ENCODE data around the gene CLIC6.
"Not testable (repeated sequence)": the region's sequence is repeated elsewhere in the genome, so short reads cannot be mapped to it uniquely, and the experiment has no call there.

CLIC6 gene

GRCh38 chr21:34653522-34653921, 15.3 kb upstream of the CLIC6 start:
- no peak for DNase-seq

DNA sequence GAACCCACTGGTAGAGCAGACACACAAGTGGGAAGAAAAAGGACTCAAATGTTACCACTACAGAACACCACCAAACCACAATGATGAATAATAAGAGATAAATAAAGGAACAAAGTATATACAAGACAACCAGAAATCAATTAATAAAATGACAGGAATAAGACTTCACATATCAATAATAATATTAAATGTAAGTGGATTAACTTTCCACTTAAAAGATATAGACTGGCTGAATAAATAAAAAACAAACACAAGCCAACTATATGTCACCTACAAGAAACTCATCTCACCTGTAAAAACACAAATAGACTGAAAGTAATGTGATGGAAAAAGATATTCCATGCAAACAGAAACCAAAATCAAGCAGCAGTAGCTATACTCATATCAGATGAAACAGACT, 6.9 kb upstream of the CLIC6 start:
- DNase-seq: no peak

- no peak for DNase-seq
Observed at GRCh38 chr21:34667761-34668160, 1.0 kb upstream of the CLIC6 start.

DNA sequence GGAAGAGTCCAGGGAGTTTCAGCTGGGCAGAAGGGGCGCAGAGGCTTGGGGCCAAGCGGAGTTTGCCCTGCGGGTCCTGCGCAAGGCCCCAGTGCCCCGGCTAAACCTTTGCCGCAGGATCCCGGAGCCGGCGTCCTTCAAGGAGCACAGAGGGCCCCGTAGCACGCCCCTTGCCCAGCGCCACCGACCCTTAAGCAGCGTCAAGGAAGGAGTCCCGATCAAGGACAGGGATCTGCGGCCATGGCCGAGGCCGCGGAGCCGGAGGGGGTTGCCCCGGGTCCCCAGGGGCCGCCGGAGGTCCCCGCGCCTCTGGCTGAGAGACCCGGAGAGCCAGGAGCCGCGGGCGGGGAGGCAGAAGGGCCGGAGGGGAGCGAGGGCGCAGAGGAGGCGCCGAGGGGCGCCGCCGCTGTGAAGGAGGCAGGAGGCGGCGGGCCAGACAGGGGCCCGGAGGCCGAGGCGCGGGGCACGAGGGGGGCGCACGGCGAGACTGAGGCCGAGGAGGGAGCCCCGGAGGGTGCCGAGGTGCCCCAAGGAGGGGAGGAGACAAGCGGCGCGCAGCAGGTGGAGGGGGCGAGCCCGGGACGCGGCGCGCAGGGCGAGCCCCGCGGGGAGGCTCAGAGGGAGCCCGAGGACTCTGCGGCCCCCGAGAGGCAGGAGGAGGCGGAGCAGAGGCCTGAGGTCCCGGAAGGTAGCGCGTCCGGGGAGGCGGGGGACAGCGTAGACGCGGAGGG, 520 bp downstream of the CLIC6 start:
- no peak for DNase-seq

GRCh38 chr21:34669880-34670219, 1.1 kb downstream of the CLIC6 start:
- not testable (repeated sequence) for DNase-seq

- DNase-seq: no peak
Observed at GRCh38 chr21:34670220-34670961, 1.6 kb downstream of the CLIC6 start.

GRCh38 chr21:34670962-34671348, 2.2 kb downstream of the CLIC6 start:
- DNase-seq: no peak

DNA sequence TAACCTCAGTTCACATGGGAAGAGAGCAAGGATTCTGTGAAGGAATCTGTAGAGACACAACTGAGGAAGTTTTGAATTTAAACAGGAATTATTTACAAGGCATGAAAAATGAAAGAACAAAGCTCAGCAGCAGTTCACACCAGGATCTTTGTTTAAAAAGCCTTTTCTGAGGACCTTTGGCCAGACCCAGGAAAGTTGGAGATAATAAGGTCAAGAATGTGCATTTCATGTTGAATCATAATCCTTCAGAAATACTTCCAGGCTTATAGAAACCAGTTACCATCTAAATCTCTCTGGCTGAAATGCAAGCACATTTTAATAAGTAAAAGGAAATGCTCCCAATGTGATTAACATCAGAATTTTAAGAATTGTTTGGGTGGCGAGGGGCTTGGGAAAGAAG, 2.7 kb downstream of the CLIC6 start:
- no peak for DNase-seq

GRCh38 chr21:34671891-34672290, 3.1 kb downstream of the CLIC6 start:
- no peak for DNase-seq

DNA sequence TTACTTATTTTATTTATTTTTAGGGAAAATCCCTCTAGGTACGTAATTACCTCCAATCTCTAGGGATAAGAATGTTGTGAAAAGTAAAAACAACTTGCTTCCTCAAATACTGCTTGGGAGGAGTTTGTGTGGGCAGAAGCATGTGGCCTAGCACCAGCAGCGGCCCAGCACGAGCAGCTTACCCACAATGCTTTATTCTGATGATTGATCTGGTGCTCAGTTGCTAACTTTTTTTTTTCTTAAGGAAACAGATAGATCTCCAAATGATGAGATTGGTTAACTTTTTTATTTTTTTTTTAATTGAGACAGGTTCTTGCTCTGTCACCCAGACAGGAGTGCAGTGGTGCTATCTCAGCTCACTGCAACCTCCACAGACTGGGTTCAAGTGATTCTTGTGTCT, 4.2 kb downstream of the CLIC6 start:
- DNase-seq: no peak

DNA sequence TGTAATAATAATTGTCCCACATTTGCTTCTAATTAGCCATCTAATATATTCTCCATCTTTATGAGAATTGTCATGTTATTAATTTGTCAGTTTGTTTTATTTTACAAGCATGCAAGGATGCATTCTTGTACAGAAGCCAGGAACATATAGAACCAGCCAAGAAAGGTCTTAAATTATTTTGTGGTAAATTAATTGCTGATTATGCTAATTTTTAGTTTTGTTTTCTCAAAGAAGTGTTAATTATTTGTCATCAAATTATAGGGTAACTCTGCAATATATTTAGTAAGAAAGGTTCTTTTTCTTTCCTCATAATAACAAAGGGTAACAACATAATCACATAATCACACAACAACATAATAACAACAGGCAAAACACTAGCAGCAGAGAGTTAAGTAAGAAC, 5.7 kb downstream of the CLIC6 start:
- DNase-seq: no peak

- DNase-seq: no peak
Observed at GRCh38 chr21:34675871-34676270, 7.1 kb downstream of the CLIC6 start.

DNA sequence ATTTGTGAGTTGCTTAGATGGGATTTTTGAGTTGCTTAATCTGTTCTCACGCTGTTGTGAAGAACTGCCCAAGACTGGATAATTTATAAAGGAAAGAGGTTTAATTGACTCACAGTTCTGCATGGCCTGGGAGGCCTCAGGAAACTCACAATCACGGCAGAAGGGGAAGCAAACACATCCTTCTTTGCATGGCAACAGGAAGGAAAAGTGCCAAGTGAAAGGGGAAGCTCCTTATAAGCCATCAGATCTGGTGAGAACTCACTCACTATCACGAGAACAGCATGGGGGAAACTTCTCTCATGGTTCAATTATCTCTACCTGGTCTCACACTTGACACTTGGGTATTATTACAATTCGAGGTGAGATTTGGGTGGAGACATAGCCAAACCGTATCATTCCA, 10.3 kb downstream of the CLIC6 start:
- DNase-seq: no peak

DNA sequence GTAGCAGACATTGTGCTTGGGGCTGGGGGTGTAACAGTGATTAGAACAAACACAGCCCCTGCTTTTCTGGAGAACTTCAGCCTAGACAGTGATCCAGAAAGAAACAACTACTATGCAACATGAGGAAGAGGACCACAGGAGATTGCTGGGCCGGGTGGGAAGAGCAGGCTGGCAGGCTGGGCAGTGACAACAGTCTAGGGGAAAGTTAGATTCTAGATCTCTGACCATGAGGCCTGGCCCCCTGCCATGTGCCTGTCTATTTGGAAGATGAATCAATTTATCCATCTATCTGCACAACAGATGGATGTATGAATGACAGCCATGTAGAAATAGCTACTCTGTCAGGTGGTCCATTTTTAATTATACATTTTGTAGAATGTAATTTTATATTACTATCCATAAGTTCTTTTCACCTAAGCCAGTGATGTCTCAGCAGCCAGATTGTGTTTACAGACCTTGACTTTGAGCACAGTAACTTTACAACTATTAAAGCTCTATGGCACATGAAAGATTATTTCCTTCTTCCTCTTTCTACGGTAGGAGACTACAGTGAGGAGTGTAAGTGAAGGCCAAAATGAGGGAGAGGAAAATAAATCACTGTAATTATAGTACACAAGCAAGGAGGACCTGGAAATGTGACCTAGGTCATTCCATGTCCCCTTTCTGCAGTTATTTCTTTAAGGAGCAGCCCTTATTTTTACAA, 15.5 kb downstream of the CLIC6 start:
- no peak for DNase-seq

DNA sequence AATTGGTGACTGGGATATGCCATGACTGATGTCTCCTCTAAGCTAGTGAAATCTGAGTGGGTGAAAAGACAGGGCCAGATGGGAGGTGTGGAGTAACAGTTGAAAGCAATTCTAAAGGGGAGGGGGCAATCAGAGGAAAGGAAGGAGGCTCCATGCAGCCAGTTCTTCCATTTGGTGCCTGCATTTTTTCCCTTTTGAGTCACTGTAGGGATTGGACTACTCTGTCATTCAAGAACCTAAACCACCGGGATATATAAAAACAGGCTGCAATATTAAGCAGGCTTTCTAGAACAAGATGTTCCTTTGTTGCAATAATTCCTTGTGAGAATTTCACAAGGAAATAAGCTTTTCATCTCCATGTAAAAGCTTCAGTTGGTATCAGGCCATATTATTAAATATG, 18.3 kb downstream of the CLIC6 start:
- no peak for DNase-seq

GRCh38 chr21:34687745-34688144, 19.0 kb downstream of the CLIC6 start:
- DNase-seq: no peak

DNA sequence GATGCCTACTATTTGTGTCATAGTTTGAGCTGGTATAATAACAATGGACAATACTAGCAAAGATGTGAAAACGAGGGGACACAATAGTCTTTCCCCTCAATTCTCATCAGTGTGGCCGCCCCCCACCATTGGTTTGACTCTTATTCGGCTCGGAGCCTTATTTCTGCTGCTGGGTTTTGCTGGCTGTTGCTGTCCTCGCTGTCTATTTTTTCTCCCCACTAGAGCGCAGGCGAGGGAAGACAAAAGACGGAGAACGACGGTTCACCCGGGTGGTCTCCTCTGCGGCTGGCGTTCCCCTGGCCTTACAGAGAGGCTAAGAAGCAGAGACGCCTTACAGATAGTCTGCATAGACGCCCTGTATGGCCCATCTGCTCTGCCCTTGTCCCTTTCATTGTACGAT, 19.4 kb downstream of the CLIC6 start:
- peak; percentile 72 for DNase-seq

GRCh38 chr21:34688715-34689114, 19.9 kb downstream of the CLIC6 start:
- no peak for DNase-seq

DNA sequence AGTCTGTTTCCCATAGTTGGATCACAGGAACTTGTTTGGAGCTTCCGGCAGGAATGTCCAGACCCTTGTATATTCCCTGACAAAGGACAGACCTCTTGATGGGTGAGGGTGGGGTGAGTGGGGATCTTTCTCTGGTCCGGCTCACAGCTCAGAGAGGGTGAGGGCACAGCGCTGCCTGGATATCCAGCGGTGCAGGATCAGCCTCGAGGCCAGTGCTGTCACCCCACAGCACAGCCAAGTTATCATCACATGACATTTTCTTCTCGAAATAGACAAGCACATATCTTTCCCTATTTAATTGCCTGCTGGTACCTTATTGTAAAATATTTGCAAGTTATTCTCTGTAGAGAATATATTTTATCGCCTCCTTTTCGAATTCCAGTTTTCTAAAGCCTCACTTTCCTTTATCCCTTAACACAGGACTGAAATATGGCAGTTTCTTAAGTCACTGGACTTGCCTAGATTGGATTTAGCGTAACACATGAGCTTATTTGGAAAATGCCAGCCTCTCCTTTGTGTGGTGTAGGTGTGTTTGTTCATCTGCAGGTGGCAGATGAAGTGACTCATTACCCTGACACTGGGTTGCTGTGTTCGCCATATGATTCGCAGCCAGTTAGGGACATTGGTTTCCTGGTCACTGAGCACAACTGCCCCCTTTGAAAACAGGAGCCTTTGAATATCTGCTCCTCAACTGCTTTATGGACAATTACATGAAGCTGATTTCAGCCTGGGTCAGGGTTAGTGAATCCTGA, 21.4 kb downstream of the CLIC6 start:
- DNase-seq: no peak

DNA sequence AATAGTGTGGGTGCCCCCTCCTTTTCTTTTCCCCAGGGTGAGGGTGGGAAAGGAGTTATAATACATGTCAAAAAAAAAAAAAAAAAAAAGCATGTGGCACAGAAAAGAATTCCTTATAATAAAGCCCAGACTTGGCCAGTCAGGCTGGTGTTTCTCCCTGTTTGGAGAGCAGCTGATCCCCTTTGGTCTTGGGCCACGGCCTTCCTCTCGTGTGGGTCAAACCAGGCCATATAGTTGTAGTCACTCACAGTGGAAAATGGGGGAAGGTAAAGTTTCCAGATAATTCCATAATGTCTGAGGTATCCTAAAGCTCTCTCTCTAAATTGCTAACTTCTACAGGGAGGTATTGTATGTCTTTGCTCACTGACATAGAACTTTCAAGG, 22.0 kb downstream of the CLIC6 start:
- no peak for DNase-seq

DNA sequence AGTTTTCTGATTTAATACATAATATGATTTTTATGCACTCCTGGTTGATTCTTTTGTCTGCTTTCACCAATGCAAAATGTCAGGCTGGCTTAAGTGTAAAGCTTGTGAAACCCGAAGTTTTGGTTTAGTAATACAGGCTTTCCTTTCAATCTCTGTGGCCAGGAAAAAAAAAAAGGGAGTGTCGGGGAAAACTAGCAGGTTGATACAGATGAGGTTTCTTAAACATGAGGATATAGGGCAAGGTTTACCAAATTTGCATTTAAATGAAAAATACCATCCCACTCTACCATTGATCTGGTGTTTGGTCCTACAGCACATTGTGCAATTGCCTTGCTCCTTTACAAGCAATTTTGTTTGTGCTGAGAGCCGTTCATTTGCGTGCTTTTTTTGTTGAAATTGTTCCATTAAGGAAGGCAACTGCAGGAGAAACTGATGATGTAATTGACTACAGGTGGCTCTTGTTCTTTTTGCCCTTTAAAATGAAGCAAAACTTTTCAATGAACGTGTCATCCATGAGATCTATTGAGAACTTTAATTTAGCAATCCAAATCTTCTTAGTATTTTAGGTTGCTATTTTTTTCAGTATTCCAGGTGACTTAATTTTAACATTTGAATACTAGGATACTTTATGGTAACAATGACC, 22.7 kb downstream of the CLIC6 start:
- DNase-seq: no peak

- no peak for DNase-seq
Observed at GRCh38 chr21:34692458-34693020, 23.7 kb downstream of the CLIC6 start.

Measured in NCI-H82 (cell line).